ENCODE results near the gene SLC9A9.

GRCh38 chr3:143243686-143244085 lies 604.6 kb downstream of the SLC9A9 start:
- TF ChIP-seq CTCF (IDR thresholded peaks at IDR 0.05) (no peak), POLR2A (IDR thresholded peaks at IDR 0.05) (no peak)

Measured in transverse colon (tissue), 3 donors.